HepG2 (cell line): ENCODE measurements around the gene ARHGEF40. TPM values are rescaled to one million over a fixed set of nuclear protein-coding genes. Genes with fewer than 3 reads are reported as not detected.

Experiments
- ATAC-seq: fragments of 200-7000 bp; cut with Tn5 transposase; 3 replicates; pipeline ENCODE4 v1.9.1; 2020; ENCODE audit warnings: mild to moderate bottlenecking, moderate library complexity
- BruUV-seq: library from RNA; stranded (reverse); fragments of 400-500 nt; replicated peaks from 2 replicates; lab custom pipeline; 2021; lab: Mats Ljungman, UMichigan
- CTCF ChIA-PET: fragments of 300-600 bp; formaldehyde crosslinking; extraction: SDS; loops from one replicate; lab custom pipeline; 2021; ENCODE audit warnings: low total read pairs, inconsistent platforms, low intra/inter-chr PET ratio; lab: Yijun Ruan, JAX
- POLR2A ChIA-PET: fragments of 350-600 bp; sonication (Branson Sonifier 250); formaldehyde crosslinking; loops from one replicate; lab custom pipeline; 2020; ENCODE audit warnings: antibody characterized with exemption, inconsistent platforms; lab: Yijun Ruan, JAX
- DNase-seq: peaks from one replicate; pipeline ENCODE4 v3.0.0-alpha.2; 2015; ENCODE audit warnings: low spot score
- FAIRE-seq: peaks from 3 replicates; lab custom pipeline; 2011; peaks lifted over from hg19 to GRCh38; lab: Jason Lieb, UNC
- H2AFZ ChIP-seq: one replicate; pipeline ENCODE4 v1.6.1; 2011; ENCODE audit warnings: low read length, inconsistent platforms
- H3K27ac ChIP-seq: fragments of 300-600 bp; 3 replicates; pipeline ENCODE4 v1.8.0; 2011; ENCODE audit warnings: mixed run types, mild to moderate bottlenecking, mixed read lengths, low read length, inconsistent platforms; ENCODE audit not compliant: insufficient read depth; ENCODE audit errors: extremely low read length
- H3K27me3 ChIP-seq, 2 experiments: fragments of 200-600 bp in 1 of 2; 2 replicates in 1 of 2; 3 replicates in 1 of 2; pipeline versions ENCODE4 v1.6.0 to v1.8.0; 2011; ENCODE audit warnings: low read length in 2 of 2, mild to moderate bottlenecking in 2 of 2, moderate library complexity in 2 of 2, inconsistent platforms in 1 of 2; ENCODE audit not compliant: insufficient read depth in 2 of 2, control insufficient read depth in 1 of 2
- H3K36me3 ChIP-seq, 2 experiments: fragments of 200-600 bp in 1 of 2; replicated peaks in 1 of 2; 2 replicates in 1 of 2; 3 replicates in 1 of 2; pipeline versions ENCODE4 v1.5.1 to v1.8.0; 2011; ENCODE audit warnings: low read length in 2 of 2, inconsistent platforms in 1 of 2; ENCODE audit not compliant: insufficient read depth in 2 of 2, control insufficient read depth in 1 of 2
- H3K4me1 ChIP-seq: 2 replicates; pipeline ENCODE4 v1.5.1; 2012; ENCODE audit warnings: low read length, inconsistent platforms; ENCODE audit not compliant: insufficient read depth
- H3K4me2 ChIP-seq: 2 replicates; pipeline ENCODE4 v1.6.0; 2011; ENCODE audit warnings: low read depth, low read length, inconsistent platforms
- H3K4me3 ChIP-seq, 3 experiments: fragments of 200-600 bp in 1 of 3; sonication (generic), shearing (Covaris generic) in 1 of 3; replicated peaks in 1 of 3; 2 replicates each; pipeline ENCODE4 v1.5.1; 2011 to 2016; ENCODE audit warnings: low read length in 3 of 3, inconsistent platforms in 2 of 3, low read depth in 2 of 3, mild to moderate bottlenecking in 2 of 3, control low read depth in 1 of 3, mixed read lengths in 1 of 3; ENCODE audit not compliant: insufficient read depth in 1 of 3
- H3K79me2 ChIP-seq: one replicate; pipeline ENCODE4 v1.6.1; 2011; ENCODE audit warnings: low read length, inconsistent platforms; ENCODE audit not compliant: insufficient read depth
- H3K9ac ChIP-seq: 2 replicates; pipeline ENCODE4 v1.6.0; 2011; ENCODE audit warnings: mild to moderate bottlenecking, low read depth, low read length, inconsistent platforms; ENCODE audit not compliant: insufficient read depth
- H3K9me3 ChIP-seq: 2 replicates; pipeline ENCODE4 v1.5.1; 2012; ENCODE audit warnings: mild to moderate bottlenecking, low read length
- H4K20me1 ChIP-seq: 2 replicates; pipeline ENCODE4 v1.6.0; 2011; ENCODE audit warnings: inconsistent platforms, mild to moderate bottlenecking, low read length, moderate library complexity; ENCODE audit not compliant: insufficient read depth
- CC2D1A ChIP-seq: sonication (generic); formaldehyde crosslinking; IDR thresholded peaks from 2 replicates; pipeline ENCODE4 v1.8.1; 2023; ENCODE audit warnings: mild to moderate bottlenecking, missing genetic modification reagents
- CHD2 ChIP-seq: IDR thresholded peaks from 2 replicates; pipeline ENCODE4 v1.6.1; 2011; ENCODE audit warnings: low read depth, low read length, improper control_type of control experiment
- FIP1L1 ChIP-seq: fragments of 200-400 bp; formaldehyde crosslinking; IDR thresholded peaks from 2 replicates; pipeline ENCODE4 v1.6.1; 2018; ENCODE audit warnings: low read depth, mild to moderate bottlenecking, low read length, moderate library complexity, borderline replicate concordance; ENCODE audit not compliant: insufficient read depth
- GLMP ChIP-seq: sonication (generic); formaldehyde crosslinking; IDR thresholded peaks from 2 replicates; pipeline ENCODE4 v1.9.0; 2021; ENCODE audit warnings: missing genetic modification reagents, mild to moderate bottlenecking, borderline replicate concordance
- HDAC1 ChIP-seq: sonication (generic); formaldehyde crosslinking; IDR thresholded peaks from 2 replicates; pipeline ENCODE4 v1.5.1; 2020; ENCODE audit warnings: mild to moderate bottlenecking, missing genetic modification reagents
- IRX3 ChIP-seq: sonication (generic); formaldehyde crosslinking; IDR thresholded peaks from 2 replicates; pipeline ENCODE4 v1.8.1; 2023; ENCODE audit warnings: mild to moderate bottlenecking, low read depth, missing genetic modification reagents, borderline replicate concordance
- ISX ChIP-seq: sonication (generic); formaldehyde crosslinking; conservative IDR thresholded peaks from 2 replicates; pipeline ENCODE4 v1.5.0; 2020; ENCODE audit warnings: missing genetic modification reagents
- JUN ChIP-seq: sonication (generic); formaldehyde crosslinking; IDR thresholded peaks from 2 replicates; pipeline ENCODE4 v1.4.0; 2020; ENCODE audit warnings: mild to moderate bottlenecking, missing genetic modification reagents
- MEIS1 ChIP-seq: sonication (generic); formaldehyde crosslinking; IDR thresholded peaks from 2 replicates; pipeline ENCODE4 v1.9.0; 2021; ENCODE audit warnings: mild to moderate bottlenecking, missing genetic modification reagents, moderate library complexity, borderline replicate concordance
- NFYB ChIP-seq: sonication (generic); formaldehyde crosslinking; IDR thresholded peaks from 2 replicates; pipeline ENCODE4 v1.4.0; 2020; ENCODE audit warnings: missing genetic modification reagents
- NKX3-1 ChIP-seq: sonication (generic); formaldehyde crosslinking; IDR thresholded peaks from 2 replicates; pipeline ENCODE4 v1.5.0; 2020; ENCODE audit warnings: missing genetic modification reagents
- POGZ ChIP-seq: sonication (generic); formaldehyde crosslinking; IDR thresholded peaks from 2 replicates; pipeline ENCODE4 v1.4.0; 2020; ENCODE audit warnings: mild to moderate bottlenecking, missing genetic modification reagents
- SMAD1 ChIP-seq: sonication (generic); formaldehyde crosslinking; IDR thresholded peaks from 2 replicates; pipeline ENCODE4 v1.4.0; 2020; ENCODE audit warnings: missing genetic modification reagents, low read depth, mild to moderate bottlenecking, borderline replicate concordance
- TEAD3 ChIP-seq: optimal IDR thresholded peaks from 2 replicates; pipeline ENCODE3; 2016; ENCODE audit warnings: borderline replicate concordance
- ZNF160 ChIP-seq: sonication (generic); formaldehyde crosslinking; IDR thresholded peaks from 2 replicates; pipeline ENCODE4 v1.8.0; 2022; ENCODE audit warnings: mild to moderate bottlenecking, inconsistent platforms, missing genetic modification reagents
- ZNF275 ChIP-seq: sonication (generic); formaldehyde crosslinking; IDR thresholded peaks from 2 replicates; pipeline ENCODE4 v1.8.0; 2022; ENCODE audit warnings: missing genetic modification reagents, mild to moderate bottlenecking, inconsistent platforms, borderline replicate concordance
- ZNF30 ChIP-seq: sonication (generic); formaldehyde crosslinking; IDR thresholded peaks from 2 replicates; pipeline ENCODE4 v1.5.0; 2020; ENCODE audit warnings: mild to moderate bottlenecking, missing genetic modification reagents
- ZNF431 ChIP-seq: sonication (generic); formaldehyde crosslinking; IDR thresholded peaks from 2 replicates; pipeline ENCODE4 v1.9.0; 2022; ENCODE audit warnings: missing genetic modification reagents, low read depth, mild to moderate bottlenecking, borderline replicate concordance
- ZNF772 ChIP-seq: sonication (generic); formaldehyde crosslinking; IDR thresholded peaks from 2 replicates; pipeline ENCODE4 v1.5.0; 2020; ENCODE audit warnings: mild to moderate bottlenecking, missing genetic modification reagents
- WGBS: methylation state at CpG from one replicate; pipeline ENCODE4 v1.1.6; 2017; ENCODE audit warnings: low lambda C conversion rate; 5-methylcytosine and 5-hydroxymethylcytosine counted together
- in situ Hi-C: cut with HindIII; loops from 2 replicates; pipeline ENCODE4 v1.10.0; 2017; ENCODE audit warnings: low pct_unique_long_range_greater_than_20kb; ENCODE audit not compliant: extremely low pct_ligation_motif_present
- intact Hi-C: fragments of 100-400 bp; cut with micrococcal nuclease; formaldehyde crosslinking; loops from one replicate; pipeline ENCODE4 v1.10.0; 2022; ENCODE audit not compliant: unreplicated experiment
- polyA plus RNA-seq, 8 experiments: library from polyadenylated mRNA; depleted of rRNA in 3 of 8; stranded (reverse) in 7 of 8; unstranded in 1 of 8; fragments of >200 nt; fragmentation: Illumina TruSeq in 4 of 8; extraction: Trizol in 4 of 8; gene quantifications; 2 replicates each; pipeline versions ENCODE4 v1.2.1 to v1.2.3, GENCODE V29; 2011 to 2016; ENCODE audit warnings: low read depth in 4 of 8, missing spikeins in 1 of 8, mixed read lengths in 1 of 8; ENCODE audit not compliant: insufficient read depth in 1 of 8
- total RNA-seq, 5 experiments: library from RNA; depleted of rRNA; stranded (reverse); fragments of >200 nt; fragmentation: Illumina TruSeq; extraction: Trizol; gene quantifications; 2 replicates each; pipeline ENCODE4 v1.2.3, GENCODE V29; 2016; ENCODE audit warnings: low read depth in 1 of 5

Gene ARHGEF40
- total and polyA plus RNA-seq, 2 of the 13 experiments (the other 11 are each of a cell fraction or from before 2014, with no cell fraction given): 28.1 to 78.1 TPM

- POLR2A ChIA-PET: interaction anchor here (0.7 to 1.3 kb wide), 4 partner anchors 10 to 92 kb away, joined by 4 to 6 read pairs (median 4); no protein-coding TSS in a partner anchor
- peak overlapping the region in 2 of 3 experiments; percentile 51 to 67; a peak in 3 of 6 replicates for H3K4me3 ChIP-seq
- no peaks in the 10 kb centered on the region; a peak in 1 of 5 replicates for H3K27me3 ChIP-seq
- in situ Hi-C loops: no loop called here
- H3K4me1 ChIP-seq: peaks cover 69% of the 10 kb centered on the region
- H3K9ac ChIP-seq: peak overlapping the region; percentile 58
- no peaks in the 10 kb centered on the region for H3K36me3 ChIP-seq
- H3K79me2 ChIP-seq: peaks cover 10% of the 10 kb centered on the region
- no peaks in the 10 kb centered on the region for H4K20me1 ChIP-seq
- peak overlapping the region; percentile 53 for H3K27ac ChIP-seq
- intact Hi-C loops: no loop called here
- H2AFZ ChIP-seq: peak overlapping the region; percentile 95
- no peaks in the 10 kb centered on the region for H3K9me3 ChIP-seq
- BruUV-seq: no TSS peak
- FAIRE-seq (no peak), ATAC-seq (peak; percentile 1), DNase-seq (no peak)
- peak overlapping the region; percentile 94 for H3K4me2 ChIP-seq
- CTCF ChIA-PET: interaction anchor here (1.1 to 8.0 kb wide), 5 partner anchors 14 to 92 kb away, joined by 4 to 320 read pairs (median 31); partner anchors contain the start of genes ARHGEF40 and ZNF219
- 8% methylated on average over 5 of the region's 5 CpGs for WGBS
- TF ChIP-seq FIP1L1 (no peak), NKX3-1 (CRISPR knock-in tag) (peak; percentile 41; the same call in 1 of the 2 replicates), ZNF431 (CRISPR knock-in tag) (no peak), ZNF160 (CRISPR knock-in tag) (0 out of 2 replicates have a peak, but pooled peaks have one; percentile 35), ZNF30 (0 out of 2 replicates have a peak, but pooled peaks have one; percentile 11), CC2D1A (CRISPR knock-in tag) (0 out of 2 replicates have a peak, but pooled peaks have one; percentile 54), ISX (CRISPR knock-in tag) (no peak), SMAD1 (CRISPR knock-in tag) (no peak), POGZ (peak; percentile 6; the same call in 1 of the 2 replicates), GLMP (no peak), CHD2 (no peak), JUN (CRISPR knock-in tag) (0 out of 2 replicates have a peak, but pooled peaks have one; percentile 3), TEAD3 (CRISPR knock-in tag) (no peak), IRX3 (CRISPR knock-in tag) (no peak), HDAC1 (no peak; the same call in 1 of the 2 replicates), MEIS1 (CRISPR knock-in tag) (no peak; the same call in 1 of the 2 replicates), NFYB (CRISPR knock-in tag) (0 out of 2 replicates have a peak, but pooled peaks have one; percentile 16), ZNF275 (CRISPR knock-in tag) (peak; percentile 42; the same call in 1 of the 2 replicates), ZNF772 (CRISPR knock-in tag) (peak; percentile 57; the same call in 1 of the 2 replicates)
These were observed 37.2 kb downstream of the ARHGEF40 start for GRCh38 chr14:21107283-21107800.
